ENCODE data around the gene SLC8A1.

The SLC8A1 gene

GRCh38 chr2:40165509-40165844 lies 286.4 kb downstream of the SLC8A1 start:
- ATAC-seq, result no peak
- TF ChIP-seq CREB5 (CRISPR knock-in tag; IDR thresholded peaks at IDR 0.05; ENCODE audit: low read depth) (no peak), TOX (CRISPR knock-in tag; IDR thresholded peaks at IDR 0.05; ENCODE audit: borderline replicate concordance) (no peak), ESRRG (CRISPR knock-in tag; IDR thresholded peaks at IDR 0.05) (no peak), ZNF565 (CRISPR knock-in tag; conservative IDR thresholded peaks at IDR 0.05; ENCODE audit: low read depth) (no peak), BACH2 (CRISPR knock-in tag; IDR thresholded peaks at IDR 0.05; ENCODE audit: borderline replicate concordance) (no peak), PATZ1 (CRISPR knock-in tag; IDR thresholded peaks at IDR 0.05; ENCODE audit: borderline replicate concordance) (no peak), ZNF70 (CRISPR knock-in tag; IDR thresholded peaks at IDR 0.05) (no peak), ISL1 (CRISPR knock-in tag; IDR thresholded peaks at IDR 0.05) (no peak), POU6F1 (CRISPR knock-in tag; IDR thresholded peaks at IDR 0.05; ENCODE audit: borderline replicate concordance, low read depth) (no peak), PPARA (CRISPR knock-in tag; IDR thresholded peaks at IDR 0.05; ENCODE audit: borderline replicate concordance) (no peak), ZC3H10 (CRISPR knock-in tag; IDR thresholded peaks at IDR 0.05) (no peak), CSRNP3 (CRISPR knock-in tag; IDR thresholded peaks at IDR 0.05) (no peak), ZNF8 (CRISPR knock-in tag; IDR thresholded peaks at IDR 0.05) (no peak), OSR1 (CRISPR knock-in tag; IDR thresholded peaks at IDR 0.05) (no peak), TCF4 (CRISPR knock-in tag; IDR thresholded peaks at IDR 0.05; ENCODE audit: borderline replicate concordance) (no peak), ZFP3 (CRISPR knock-in tag; IDR thresholded peaks at IDR 0.05) (no peak)

GRCh38 chr2:40164736-40165508 lies 287.0 kb downstream of the SLC8A1 start:
- TF ChIP-seq CSRNP3 (CRISPR knock-in tag; IDR thresholded peaks at IDR 0.05) (no peak), ZFP3 (CRISPR knock-in tag; IDR thresholded peaks at IDR 0.05) (no peak), OSR1 (CRISPR knock-in tag; IDR thresholded peaks at IDR 0.05) (no peak), TOX (CRISPR knock-in tag; IDR thresholded peaks at IDR 0.05; ENCODE audit: borderline replicate concordance) (no peak), ZNF565 (CRISPR knock-in tag; conservative IDR thresholded peaks at IDR 0.05; ENCODE audit: low read depth) (no peak), ISL1 (CRISPR knock-in tag; IDR thresholded peaks at IDR 0.05) (no peak), ZNF8 (CRISPR knock-in tag; IDR thresholded peaks at IDR 0.05) (no peak), SNAI2 (CRISPR knock-in tag; IDR thresholded peaks at IDR 0.05) (no peak), PPARA (CRISPR knock-in tag; IDR thresholded peaks at IDR 0.05; ENCODE audit: borderline replicate concordance) (no peak), PATZ1 (CRISPR knock-in tag; IDR thresholded peaks at IDR 0.05; ENCODE audit: borderline replicate concordance) (no peak), POU6F1 (CRISPR knock-in tag; IDR thresholded peaks at IDR 0.05; ENCODE audit: borderline replicate concordance, low read depth) (no peak), RARB (CRISPR knock-in tag; IDR thresholded peaks at IDR 0.05) (no peak)

More at GRCh38 chr2:40164736-40165508, 287.0 kb downstream of the SLC8A1 start:
- ATAC-seq, result no peak

Measured in SK-N-SH treated with all-trans-retinoic acid at 6 μM for 48 hours (cell line).